ENCODE results near the gene TIMM8B.
"Not testable (repeated sequence)": the region's sequence is repeated elsewhere in the genome, so short reads cannot be mapped to it uniquely, and the experiment has no call there.

The TIMM8B gene

DNA sequence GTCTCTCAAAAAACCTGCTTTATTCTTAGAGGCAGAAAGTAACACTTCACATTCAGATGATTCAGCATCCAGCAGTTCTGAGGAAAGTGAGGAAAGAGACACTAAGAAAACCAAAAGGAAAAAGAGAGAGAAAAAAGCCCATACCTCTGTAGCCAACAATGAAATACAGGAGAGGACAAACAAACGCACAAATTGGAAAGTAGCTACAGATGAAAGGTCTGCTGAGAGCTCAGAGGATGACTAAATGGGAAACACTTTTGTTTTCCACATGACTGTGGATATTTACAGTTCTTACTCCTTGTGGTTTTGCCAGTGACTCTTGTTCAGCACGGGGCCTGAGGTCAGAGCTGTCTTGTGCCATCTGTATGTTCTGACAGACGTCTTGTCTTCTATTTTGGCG lies 3.8 kb downstream of the TIMM8B start:
- no peak for DNase-seq (ENCODE audit: low read depth in 1 of 2, low spot score in 1 of 2)

DNA sequence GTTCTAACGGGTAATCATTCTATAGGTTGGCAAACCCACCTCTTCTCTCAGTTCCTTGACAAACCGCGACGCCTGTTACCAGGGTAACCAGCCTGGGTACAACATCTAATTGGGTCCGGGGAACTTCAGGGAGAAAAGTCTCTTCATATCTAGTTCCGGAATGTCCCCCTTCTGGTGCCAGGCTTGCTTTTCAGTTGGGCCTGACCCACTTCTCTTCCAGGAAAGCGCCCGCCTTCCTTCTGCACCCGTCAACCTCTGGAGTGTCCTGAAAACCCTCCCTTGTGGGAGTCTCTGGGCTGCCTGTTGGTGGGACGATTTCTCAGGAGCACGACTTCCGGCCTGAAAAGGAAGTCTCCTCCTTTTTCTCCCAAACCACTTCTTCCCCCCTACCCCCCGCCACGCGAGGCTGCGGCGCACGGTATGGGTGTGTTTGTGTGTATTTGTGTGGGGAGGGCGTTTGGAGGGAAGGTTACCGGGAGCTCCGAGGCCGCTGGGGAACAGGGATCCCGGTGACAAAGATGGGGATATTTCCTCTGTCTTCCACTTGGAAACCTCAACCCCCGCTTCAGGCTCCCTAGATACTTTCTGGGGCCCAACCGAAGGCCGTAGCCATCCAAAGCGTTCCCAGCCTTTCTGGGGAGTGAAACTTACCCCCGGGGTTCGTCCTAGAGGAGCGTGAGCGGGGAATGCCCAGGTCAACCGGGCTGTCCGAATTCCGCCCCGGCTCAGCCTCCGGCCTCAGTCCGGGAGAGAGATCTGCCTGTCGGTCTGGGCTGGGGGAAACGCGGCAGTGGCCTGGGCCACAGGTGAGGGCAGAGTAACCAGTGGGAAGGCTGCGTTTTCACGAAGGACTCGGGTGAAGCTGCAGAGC lies 12.4 kb downstream of the TIMM8B start, which contains the start of the genes NKAPD1 and PIH1D2:
Gene NKAPD1 (plus strand): TSS at position 359 of the 871 bp plus-strand sequence. CDS start 1,276 bp downstream, outside the sequence.
Gene PIH1D2 (minus strand): TSS at position 77 of the 871 bp plus-strand sequence. CDS start 843 bp downstream, outside the sequence.
- peak; percentile 55 to 56 for DNase-seq (ENCODE audit: low read depth in 1 of 2, low spot score in 1 of 2)

DNA sequence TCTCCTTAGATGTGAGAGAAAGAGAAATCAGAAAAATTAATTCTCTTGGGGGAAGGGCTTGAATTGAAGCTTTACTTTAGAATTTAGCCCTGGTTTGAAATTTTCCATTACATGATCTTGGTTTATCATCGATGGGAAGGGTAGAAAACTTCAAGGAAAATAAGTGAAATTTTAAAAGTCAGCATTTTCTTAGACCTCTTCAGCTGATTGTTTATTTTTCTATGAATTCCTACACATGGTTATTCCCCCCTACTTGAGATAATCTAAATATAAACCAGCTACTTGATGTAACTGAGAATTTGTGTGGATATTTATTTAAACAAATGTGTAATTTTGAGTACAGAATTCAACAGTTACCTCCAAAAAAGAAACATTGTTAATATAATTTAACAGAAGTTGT lies 23.6 kb downstream of the TIMM8B start:
- DNase-seq (ENCODE audit: low read depth in 1 of 2, low spot score in 1 of 2) = no peak

DNA sequence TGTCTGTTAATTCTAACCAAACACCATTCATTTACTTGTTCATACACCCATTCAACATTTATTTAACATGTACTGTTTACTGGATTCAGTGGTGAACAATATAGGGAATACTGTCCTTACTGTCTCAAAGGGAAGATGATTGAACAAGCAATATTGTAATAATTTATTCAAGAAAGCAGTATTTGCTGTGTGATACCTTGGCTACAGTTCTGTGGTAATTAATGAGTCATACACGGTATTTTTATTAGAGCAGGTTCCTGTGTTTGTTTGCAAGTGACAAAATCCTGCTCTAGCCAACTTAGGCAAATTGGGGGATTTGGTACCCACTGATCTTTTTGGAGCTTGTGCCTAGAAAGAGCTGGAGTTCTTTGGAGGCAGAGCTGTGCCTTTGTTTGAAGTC lies 28.5 kb downstream of the TIMM8B start:
- no peak for DNase-seq (ENCODE audit: low read depth in 1 of 2, low spot score in 1 of 2)

DNA sequence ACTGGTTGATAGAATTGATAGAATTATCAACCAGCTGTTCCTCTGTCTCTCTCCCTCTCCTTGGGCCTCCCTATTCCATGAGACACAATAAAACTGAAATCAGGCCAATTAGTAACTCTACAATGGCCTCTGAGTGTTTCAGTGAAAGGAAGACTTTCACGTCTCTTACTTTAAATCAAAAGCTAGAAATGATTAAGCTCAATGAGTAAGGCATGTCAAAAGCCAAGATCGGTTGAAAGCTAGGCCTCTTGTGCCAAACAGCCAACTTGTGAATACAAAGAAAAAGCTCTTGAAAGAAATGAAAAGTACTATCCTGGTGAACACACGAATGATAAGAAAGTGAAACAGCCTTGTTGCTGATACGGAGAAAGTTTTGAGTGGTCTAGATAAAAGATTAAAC lies 29.4 kb downstream of the TIMM8B start:
- no peak for DNase-seq (ENCODE audit: low read depth in 1 of 2, low spot score in 1 of 2)

DNA sequence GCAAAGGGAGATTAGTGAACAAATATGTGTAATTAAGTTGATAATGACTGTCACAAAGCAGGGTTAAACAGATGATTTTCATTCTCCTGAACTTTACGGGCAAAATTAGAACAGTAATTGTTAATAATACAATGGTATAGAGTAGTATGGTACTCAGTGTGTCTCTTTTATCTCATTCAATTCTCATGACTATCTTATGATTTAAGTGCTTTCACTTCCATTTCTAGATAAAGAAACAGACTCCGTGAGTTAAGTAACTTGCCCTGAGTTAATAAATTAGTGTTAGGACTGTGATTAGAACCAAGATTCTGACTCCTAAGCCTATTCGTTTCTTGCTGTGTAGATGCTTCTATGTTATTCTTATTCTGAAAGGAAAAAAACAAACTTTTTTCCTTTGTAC lies 34.8 kb downstream of the TIMM8B start:
- no peak for DNase-seq (ENCODE audit: low read depth in 1 of 2, low spot score in 1 of 2)

DNA sequence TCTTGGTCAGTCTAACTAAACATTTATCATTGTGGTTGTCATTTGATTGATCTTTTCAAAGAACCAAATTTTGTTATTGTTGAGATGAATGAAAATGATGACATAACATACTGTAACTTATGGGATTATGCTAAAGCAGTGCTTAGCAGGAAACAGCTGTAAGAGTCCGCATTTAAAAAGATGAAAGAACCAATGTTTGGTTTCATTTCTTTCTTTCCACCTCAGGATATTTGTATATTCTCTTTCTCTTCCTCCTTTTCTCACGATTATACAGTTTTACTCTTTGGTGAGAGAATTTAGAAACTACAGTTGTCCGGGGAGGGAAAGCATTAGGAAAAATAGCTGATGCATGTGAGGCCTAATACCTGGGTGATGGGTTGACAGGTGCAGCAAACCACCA lies 35.8 kb downstream of the TIMM8B start:
- DNase-seq (ENCODE audit: low read depth in 1 of 2, low spot score in 1 of 2) = no peak

DNA sequence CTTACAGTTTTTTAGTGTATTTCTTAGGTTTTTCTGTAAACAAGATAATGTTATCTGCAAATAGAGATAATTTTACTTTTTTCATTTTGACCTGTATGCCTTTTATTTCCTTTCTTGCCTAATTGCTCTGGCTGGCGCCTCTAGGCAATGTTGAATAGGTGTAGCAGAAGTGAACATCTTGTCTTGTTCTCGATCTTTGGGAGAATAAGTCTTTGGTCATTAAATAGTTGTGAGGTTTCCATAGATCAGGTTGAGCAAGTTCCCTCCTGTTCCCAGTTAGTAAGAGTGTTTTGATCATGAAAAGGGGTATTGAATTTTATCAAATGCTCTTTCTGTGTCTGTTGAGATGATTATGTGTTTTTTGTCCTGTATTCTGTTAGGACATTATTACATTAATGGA lies 36.8 kb downstream of the TIMM8B start:
- DNase-seq (ENCODE audit: low read depth in 1 of 2, low spot score in 1 of 2) = no peak

DNA sequence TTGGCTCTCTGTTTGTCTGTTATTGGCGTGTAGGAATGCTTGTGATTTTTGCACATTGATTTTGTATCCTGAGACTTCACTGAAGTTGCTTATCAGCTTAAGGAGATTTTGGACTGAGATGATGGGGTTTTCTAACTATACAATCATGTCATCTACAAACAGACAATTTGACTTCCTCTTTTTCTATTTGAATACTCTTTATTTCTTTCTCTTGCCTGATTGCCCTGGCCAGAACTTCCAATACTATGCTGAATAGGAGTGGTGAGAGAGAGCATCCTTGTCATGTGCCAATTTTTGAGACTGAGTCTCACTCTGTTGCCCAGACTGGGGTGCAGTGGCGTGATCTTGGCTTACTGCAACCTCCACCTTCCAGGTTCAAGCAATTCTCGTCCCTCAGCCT lies 38.3 kb downstream of the TIMM8B start:
- DNase-seq (ENCODE audit: low read depth in 1 of 2, low spot score in 1 of 2) = not testable (repeated sequence)

DNA sequence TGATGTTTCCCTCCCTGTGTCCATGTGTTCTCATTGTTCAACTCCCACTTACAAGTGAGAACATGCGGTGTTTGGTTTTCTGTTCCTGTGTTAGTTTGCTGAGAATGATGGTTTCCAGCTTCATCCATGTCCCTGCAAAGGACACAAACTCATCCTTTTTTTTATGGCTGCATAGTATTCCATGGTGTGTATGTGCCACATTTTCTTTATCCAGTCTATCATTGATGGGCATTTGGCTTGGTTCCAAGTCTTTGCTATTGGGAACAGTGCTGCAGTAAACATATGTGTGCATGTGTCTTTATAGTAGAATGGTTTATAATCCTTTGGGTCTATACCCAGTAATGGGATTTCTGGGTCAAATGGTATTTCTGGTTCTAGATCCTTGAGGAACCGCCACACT lies 39.9 kb downstream of the TIMM8B start:
- DNase-seq (ENCODE audit: low read depth in 1 of 2, low spot score in 1 of 2) = not testable (repeated sequence)

DNA sequence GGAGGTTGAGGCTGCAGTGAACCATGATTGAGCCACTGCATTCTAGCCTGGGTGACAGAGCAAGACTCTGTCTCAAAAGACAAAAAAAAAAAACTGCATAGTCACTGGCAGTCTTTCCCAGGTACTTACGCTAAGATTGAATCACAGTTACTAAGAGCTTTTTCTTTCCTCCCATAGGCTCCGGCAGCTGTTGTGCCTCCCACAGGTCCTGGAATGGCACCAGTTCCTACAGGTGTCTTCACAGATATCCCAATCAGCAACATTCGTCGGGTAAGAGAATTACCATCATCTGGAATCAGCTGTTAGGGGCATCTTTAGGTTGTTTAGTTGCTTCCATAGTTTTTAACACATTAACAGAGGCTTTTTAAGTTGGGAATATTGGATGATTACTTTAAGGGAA lies 41.6 kb downstream of the TIMM8B start:
- no peak for DNase-seq (ENCODE audit: low read depth in 1 of 2, low spot score in 1 of 2)

DNA sequence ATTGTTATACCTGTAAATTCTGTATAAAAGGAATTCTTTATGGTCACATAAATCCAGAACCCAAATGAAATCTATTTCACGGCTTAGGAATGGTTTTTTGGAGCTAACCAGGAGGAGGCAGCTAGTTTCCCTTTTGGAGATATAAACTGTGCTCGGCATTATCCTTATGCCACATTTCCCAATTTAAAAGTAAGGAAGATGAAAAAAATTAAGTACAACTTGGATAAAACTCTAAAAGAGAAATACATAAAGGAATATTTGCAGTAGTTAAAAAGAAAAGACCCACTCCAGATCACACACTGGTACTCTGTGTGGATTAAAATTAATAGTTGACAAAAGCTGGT lies 43.6 kb downstream of the TIMM8B start:
- DNase-seq (ENCODE audit: low read depth in 1 of 2, low spot score in 1 of 2) = no peak

DNA sequence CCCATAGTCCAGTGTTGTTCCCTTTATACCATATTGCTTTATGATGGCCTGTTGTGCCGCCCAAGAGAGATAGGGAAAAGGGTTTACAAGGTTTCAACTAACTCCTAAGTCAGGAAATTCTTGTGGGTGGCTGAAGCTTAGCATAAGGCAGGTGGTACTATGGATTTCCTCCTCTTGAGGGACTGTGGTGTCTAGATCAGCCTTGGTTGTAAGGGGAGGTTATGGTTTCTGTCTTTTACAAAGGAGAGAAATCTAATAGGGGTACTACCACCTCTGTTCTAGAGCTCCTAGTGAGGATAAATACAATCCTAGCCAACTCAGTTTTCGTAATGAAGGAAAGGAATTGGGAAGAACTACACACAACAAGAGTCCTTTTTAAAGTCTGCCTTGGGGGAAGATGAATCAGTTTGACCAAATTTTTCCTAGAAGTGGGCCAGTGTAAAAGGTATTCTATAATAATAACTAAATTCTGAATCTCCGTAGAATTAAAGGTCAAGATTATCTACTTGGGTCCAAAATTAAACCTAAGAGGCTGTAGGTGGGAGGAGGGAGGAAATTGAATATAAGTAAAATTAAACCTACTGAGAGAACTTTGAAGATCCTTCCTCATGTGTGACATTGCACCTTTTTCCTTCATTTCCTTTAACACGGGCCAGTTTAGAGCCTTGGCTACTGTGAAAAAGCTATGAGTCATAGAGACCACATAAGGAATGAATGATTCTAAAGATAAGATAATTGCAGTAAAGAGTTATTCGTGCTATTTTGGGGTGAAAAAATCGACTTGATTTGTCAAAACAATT lies 44.2 kb downstream of the TIMM8B start:
- DNase-seq (ENCODE audit: low read depth in 1 of 2, low spot score in 1 of 2) = no peak

DNA sequence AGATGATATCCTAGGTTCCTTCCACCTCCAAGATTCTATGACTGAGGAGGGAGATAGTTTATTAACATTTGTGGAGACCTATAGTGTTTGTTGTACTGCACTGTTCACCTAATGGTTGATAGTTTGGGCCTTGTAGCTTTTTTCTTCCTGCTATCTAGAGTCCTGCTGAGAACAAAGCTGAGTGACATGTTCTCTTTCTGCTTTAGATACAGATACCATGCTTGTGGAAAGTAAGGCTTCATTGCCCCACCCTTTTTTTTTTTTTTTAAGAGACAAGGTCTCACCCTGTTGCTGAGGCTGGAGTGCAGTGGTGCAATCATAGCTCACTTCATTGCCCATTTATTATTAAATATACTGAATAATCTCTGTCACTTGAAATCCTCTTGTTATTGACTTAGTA lies 49.0 kb downstream of the TIMM8B start:
- DNase-seq (ENCODE audit: low read depth in 1 of 2, low spot score in 1 of 2) = no peak
